Upper lobe of right lung (tissue), 1 donor: ENCODE data around the gene FGF4. TPM values are rescaled to one million over a fixed set of nuclear protein-coding genes. Genes with fewer than 3 reads are reported as not detected.

Experiments
- ATAC-seq: fragments of 200-7000 bp; cut with Tn5 transposase; one replicate; pipeline ENCODE4 v1.9.1; 2020; ENCODE audit warnings: mild to moderate bottlenecking, moderate library complexity
- DNase-seq: peaks from one replicate; pipeline ENCODE4 v3.0.0-alpha.2; 2020
- H3K27ac ChIP-seq: fragments of 200-600 bp; one replicate; pipeline ENCODE4 v1.8.0; 2022
- H3K27me3 ChIP-seq: fragments of 200-600 bp; one replicate; pipeline ENCODE4 v1.8.0; 2022; ENCODE audit warnings: mild to moderate bottlenecking
- H3K36me3 ChIP-seq: fragments of 200-600 bp; one replicate; pipeline ENCODE4 v1.8.0; 2022
- H3K4me1 ChIP-seq: fragments of 200-600 bp; one replicate; pipeline ENCODE4 v1.8.0; 2022
- H3K4me3 ChIP-seq: fragments of 200-600 bp; one replicate; pipeline ENCODE4 v1.8.0; 2022; ENCODE audit warnings: mild to moderate bottlenecking
- H3K9me3 ChIP-seq: fragments of 200-600 bp; one replicate; pipeline ENCODE4 v1.8.0; 2022
- CTCF ChIP-seq: fragments of 200-600 bp; IDR thresholded peaks from one replicate; pipeline ENCODE4 v1.8.0; 2022; ENCODE audit warnings: antibody characterized with exemption
- intact Hi-C: fragments of 100-400 bp; cut with DNase I; formaldehyde crosslinking; loops from one replicate; pipeline ENCODE4 v1.11.0; 2022
- total RNA-seq: library from RNA; stranded (reverse); fragmentation: NEBNext Ultra II Directional; extraction: Animal tissue kit (Norgen Biotek cat#: 25700); gene quantifications from one replicate; pipeline ENCODE4 v1.2.1, GENCODE V29; 2021
- donor health status: DM: no; HTN: yes; CAD: no; lungs with severe emphysema.

The FGF4 gene
- total RNA-seq, 1 donor from 2014 or later: not detected

GRCh38 chr11:69796063-69796462, 20.9 kb upstream of the FGF4 start:
- intact Hi-C loops: no loop called here
- Histone ChIP-seq H3K27me3 (no peaks in the 10 kb centered on the region), H3K4me3 (no peak overlapping the region), H3K36me3 (no peaks in the 10 kb centered on the region), H3K9me3 (no peaks in the 10 kb centered on the region), H3K4me1 (no peaks in the 10 kb centered on the region), H3K27ac (no peak overlapping the region)
- no peak for DNase-seq
- no peak for TF ChIP-seq CTCF
- no peak for ATAC-seq

GRCh38 chr11:69791276-69792180, 16.4 kb upstream of the FGF4 start:
- Histone ChIP-seq H3K36me3 (no peaks in the 10 kb centered on the region), H3K4me3 (no peak overlapping the region), H3K4me1 (no peaks in the 10 kb centered on the region), H3K9me3 (no peaks in the 10 kb centered on the region), H3K27ac (no peak overlapping the region), H3K27me3 (peaks cover 4% of the 10 kb centered on the region)
- no peak for DNase-seq
- intact Hi-C loops: no loop called here
- TF ChIP-seq CTCF: no peak
- no peak for ATAC-seq

GRCh38 chr11:69788956-69789355, 13.8 kb upstream of the FGF4 start:
- no peak for TF ChIP-seq CTCF
- intact Hi-C loops: no loop called here
- ATAC-seq (no peak), DNase-seq (no peak)
- Histone ChIP-seq H3K4me3 (no peak overlapping the region), H3K9me3 (no peaks in the 10 kb centered on the region), H3K27ac (no peak overlapping the region), H3K4me1 (no peaks in the 10 kb centered on the region), H3K36me3 (no peaks in the 10 kb centered on the region), H3K27me3 (peaks cover 4% of the 10 kb centered on the region)

GRCh38 chr11:69787906-69788305, 12.8 kb upstream of the FGF4 start:
- TF ChIP-seq CTCF: no peak
- Histone ChIP-seq H3K27me3 (peaks cover 4% of the 10 kb centered on the region), H3K27ac (no peak overlapping the region), H3K36me3 (no peaks in the 10 kb centered on the region), H3K4me3 (no peak overlapping the region), H3K4me1 (no peaks in the 10 kb centered on the region), H3K9me3 (no peaks in the 10 kb centered on the region)
- DNase-seq (no peak), ATAC-seq (no peak)
- intact Hi-C loops: no loop called here

GRCh38 chr11:69787457-69787856, 12.3 kb upstream of the FGF4 start:
- no peak for TF ChIP-seq CTCF
- H3K4me3 ChIP-seq: no peak overlapping the region
- no peak for ATAC-seq

More at GRCh38 chr11:69787457-69787856, 12.3 kb upstream of the FGF4 start:
- Histone ChIP-seq H3K36me3 (no peaks in the 10 kb centered on the region), H3K9me3 (no peaks in the 10 kb centered on the region), H3K4me1 (no peaks in the 10 kb centered on the region), H3K27ac (no peak overlapping the region), H3K27me3 (peaks cover 4% of the 10 kb centered on the region)
- intact Hi-C loops: no loop called here
- no peak for DNase-seq
